Bronchial epithelial cell (primary cell): ENCODE data around the gene MYO1A. TPM values are rescaled to one million over a fixed set of nuclear protein-coding genes. Genes with fewer than 3 reads are reported as not detected.

ENCODE experiments used
- DNase-seq: peaks from one replicate; pipeline ENCODE4 v3.0.0-alpha.2; 2010; ENCODE audit warnings: low read depth
- FAIRE-seq: peaks from 2 replicates; lab custom pipeline; 2011; peaks lifted over from hg19 to GRCh38; lab: Jason Lieb, UNC
- H3K27me3 ChIP-seq: 2 replicates; pipeline ENCODE4 v1.5.1; 2011; ENCODE audit warnings: low read length; ENCODE audit not compliant: control insufficient read depth, insufficient read depth
- H3K36me3 ChIP-seq: 2 replicates; pipeline ENCODE4 v1.5.1; 2011; ENCODE audit warnings: low read length; ENCODE audit not compliant: control insufficient read depth, insufficient read depth
- H3K4me3 ChIP-seq: 2 replicates; pipeline ENCODE4 v1.5.1; 2011; ENCODE audit warnings: mild to moderate bottlenecking, low read depth, low read length, control low read depth
- total RNA-seq: library from RNA; depleted of rRNA; stranded (reverse); fragments of >200 nt; gene quantifications from 2 replicates; pipeline ENCODE4 v1.2.1, GENCODE V29; 2014
- TF ChIP-seq, protein P1 (sequence below): IDR thresholded peaks from 2 replicates; pipeline ENCODE4 v1.5.1; 2011; ENCODE audit warnings: mild to moderate bottlenecking, moderate library complexity, low read length, control low read depth, inconsistent platforms; ENCODE audit not compliant: insufficient read depth, severe bottlenecking

The MYO1A gene
- total RNA-seq, 1 donor from 2014 or later = under 0.01 TPM

DNA sequence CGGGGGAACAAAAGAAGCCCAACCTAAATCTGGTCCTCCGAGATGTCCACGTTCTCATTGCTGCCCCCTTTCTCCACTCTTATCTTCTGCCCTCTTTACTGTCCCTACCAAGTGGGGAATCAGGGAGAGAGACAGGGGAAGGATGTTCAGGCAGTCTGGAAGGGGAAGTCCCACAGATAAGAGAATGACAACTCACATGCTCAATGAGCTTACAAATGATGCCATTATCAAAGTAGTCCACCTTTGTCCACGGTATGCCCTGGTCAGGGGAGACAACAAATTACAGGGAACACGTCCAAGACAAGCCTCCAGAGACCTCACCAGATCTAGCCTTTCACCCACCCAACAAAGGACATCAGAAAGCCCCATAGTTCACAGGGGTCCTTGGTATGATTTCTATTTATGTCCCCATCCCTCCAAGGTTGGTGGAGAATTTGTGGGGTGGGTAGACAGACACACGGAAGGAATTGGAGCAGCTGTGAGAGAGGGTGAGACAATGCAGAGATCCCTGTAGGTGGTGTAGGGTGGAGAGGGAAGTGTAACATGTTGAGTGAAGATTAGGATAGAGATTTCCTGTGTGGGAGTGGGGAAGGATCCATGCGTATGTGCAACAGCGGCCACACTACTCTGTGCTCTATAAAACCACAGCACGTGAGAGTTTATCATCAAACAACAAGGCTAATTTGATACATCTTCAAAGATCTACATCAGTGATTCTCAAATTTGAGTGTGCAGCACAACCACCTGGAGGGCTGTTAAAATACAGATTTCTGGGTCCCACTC is 10.7 kb downstream of the MYO1A start:
- peak; percentile 18 for FAIRE-seq

DNA sequence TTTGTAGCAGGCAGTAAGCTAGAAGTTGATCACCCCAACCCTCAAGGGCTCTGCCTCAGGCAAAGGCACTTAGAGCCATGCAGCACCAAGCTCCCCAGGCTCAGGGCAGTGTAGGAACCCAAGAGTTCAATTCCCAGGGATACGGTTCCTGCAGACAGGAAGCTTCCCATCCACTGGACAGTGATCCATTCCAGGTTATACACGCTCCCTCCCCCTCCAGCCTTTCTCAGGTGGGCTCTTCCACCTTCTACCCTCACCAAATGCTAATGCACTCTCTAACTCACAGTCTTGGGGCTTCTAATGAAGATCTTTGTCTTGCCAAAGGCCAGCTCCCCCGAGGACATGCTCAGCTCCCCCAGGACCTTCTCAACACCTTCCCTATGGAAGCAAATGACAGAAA is 12.7 kb downstream of the MYO1A start:
- no peak overlapping the region for H3K4me3 ChIP-seq
- no peak for DNase-seq
- TF ChIP-seq, protein P1, sequence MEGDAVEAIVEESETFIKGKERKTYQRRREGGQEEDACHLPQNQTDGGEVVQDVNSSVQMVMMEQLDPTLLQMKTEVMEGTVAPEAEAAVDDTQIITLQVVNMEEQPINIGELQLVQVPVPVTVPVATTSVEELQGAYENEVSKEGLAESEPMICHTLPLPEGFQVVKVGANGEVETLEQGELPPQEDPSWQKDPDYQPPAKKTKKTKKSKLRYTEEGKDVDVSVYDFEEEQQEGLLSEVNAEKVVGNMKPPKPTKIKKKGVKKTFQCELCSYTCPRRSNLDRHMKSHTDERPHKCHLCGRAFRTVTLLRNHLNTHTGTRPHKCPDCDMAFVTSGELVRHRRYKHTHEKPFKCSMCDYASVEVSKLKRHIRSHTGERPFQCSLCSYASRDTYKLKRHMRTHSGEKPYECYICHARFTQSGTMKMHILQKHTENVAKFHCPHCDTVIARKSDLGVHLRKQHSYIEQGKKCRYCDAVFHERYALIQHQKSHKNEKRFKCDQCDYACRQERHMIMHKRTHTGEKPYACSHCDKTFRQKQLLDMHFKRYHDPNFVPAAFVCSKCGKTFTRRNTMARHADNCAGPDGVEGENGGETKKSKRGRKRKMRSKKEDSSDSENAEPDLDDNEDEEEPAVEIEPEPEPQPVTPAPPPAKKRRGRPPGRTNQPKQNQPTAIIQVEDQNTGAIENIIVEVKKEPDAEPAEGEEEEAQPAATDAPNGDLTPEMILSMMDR = no peak
- peaks cover 5% of the 10 kb centered on the region for H3K27me3 ChIP-seq
- FAIRE-seq = no peak
- H3K36me3 ChIP-seq = no peaks in the 10 kb centered on the region

More for the DNA sequence above, 10.7 kb downstream of the MYO1A start:
- DNase-seq = no peak
- TF ChIP-seq, protein P1 = no peak
- Histone ChIP-seq H3K27me3 (peaks cover 5% of the 10 kb centered on the region), H3K4me3 (no peak overlapping the region), H3K36me3 (no peaks in the 10 kb centered on the region)

DNA sequence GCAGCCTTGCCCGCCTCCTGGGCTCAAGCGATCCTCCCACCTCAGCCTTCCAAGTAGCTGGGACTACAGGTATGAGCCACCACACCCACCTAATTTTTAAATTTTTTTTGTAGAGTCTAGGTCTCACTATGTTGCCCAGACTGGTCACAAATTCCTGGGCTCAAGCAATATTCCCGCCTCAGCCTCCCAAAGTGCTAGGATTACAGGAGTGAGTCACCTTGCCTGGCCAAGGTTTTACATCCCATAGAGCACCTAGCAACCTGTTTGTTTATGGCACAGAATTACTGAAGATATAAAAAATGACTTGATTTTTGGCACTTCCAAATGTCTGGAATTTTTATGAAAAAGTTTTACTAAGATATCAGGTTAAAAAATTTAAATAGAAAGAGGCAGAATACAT is 16.5 kb downstream of the MYO1A start:
- Histone ChIP-seq H3K27me3 (no peaks in the 10 kb centered on the region), H3K4me3 (no peak overlapping the region), H3K36me3 (no peaks in the 10 kb centered on the region)
- DNase-seq = peak; percentile 89
- TF ChIP-seq, protein P1 = no peak
- no peak for FAIRE-seq

DNA sequence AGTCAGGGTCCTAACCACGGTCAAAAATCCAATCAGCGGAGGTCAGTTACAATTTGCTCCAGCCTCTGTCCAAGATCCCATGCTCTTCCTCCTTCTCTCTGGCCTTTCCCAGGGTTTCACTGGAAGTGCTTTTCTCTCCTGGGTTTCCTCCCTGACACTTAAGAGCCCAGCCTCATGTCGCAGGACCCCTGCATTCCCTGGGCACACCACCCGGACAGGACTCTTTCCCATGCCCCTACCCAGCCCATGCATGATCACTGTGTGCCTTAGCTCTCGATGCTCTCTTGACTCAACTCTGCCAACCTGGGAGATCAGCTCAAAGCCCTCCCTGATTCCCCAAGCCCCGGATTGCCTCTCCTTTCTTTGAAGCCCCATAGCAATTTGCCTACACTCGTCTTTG is 18.1 kb downstream of the MYO1A start:
- Histone ChIP-seq H3K27me3 (no peaks in the 10 kb centered on the region), H3K4me3 (no peak overlapping the region), H3K36me3 (no peaks in the 10 kb centered on the region)
- TF ChIP-seq, protein P1 = no peak
- DNase-seq (no peak), FAIRE-seq (no peak)

DNA sequence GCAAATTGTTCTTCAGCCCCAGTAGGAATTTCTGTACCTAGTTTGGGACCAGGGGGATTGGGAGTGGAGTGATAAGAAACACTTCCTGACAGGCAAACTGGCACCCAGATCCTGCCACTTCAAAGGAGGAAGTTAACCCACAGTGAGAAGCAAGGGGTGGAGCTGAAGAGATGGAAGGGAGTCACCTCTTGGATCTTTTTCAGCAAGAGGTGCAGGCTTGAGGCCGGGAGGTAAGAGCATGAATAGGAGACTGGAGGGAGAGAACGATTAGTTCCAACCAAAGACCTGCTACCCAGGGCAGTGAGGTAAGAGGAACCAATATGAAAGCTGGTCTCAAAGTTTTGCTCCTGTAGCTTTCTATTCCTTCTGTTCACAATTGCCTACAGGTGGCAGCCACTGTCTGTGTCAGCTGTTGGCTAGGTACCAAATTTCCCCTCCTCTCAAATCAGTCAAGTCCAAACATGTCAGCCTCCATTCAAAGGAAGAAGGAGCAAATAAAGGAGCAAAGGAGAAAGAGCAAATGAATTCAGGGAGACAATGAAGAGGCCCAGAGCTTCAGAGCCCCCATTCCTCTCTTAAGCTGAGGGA is 18.7 kb downstream of the MYO1A start:
- H3K36me3 ChIP-seq = no peaks in the 10 kb centered on the region
- no peak overlapping the region for H3K4me3 ChIP-seq
- no peaks in the 10 kb centered on the region for H3K27me3 ChIP-seq
- DNase-seq (peak; percentile 92), FAIRE-seq (peak; percentile 58)
- TF ChIP-seq, protein P1 = peak; percentile 18

DNA sequence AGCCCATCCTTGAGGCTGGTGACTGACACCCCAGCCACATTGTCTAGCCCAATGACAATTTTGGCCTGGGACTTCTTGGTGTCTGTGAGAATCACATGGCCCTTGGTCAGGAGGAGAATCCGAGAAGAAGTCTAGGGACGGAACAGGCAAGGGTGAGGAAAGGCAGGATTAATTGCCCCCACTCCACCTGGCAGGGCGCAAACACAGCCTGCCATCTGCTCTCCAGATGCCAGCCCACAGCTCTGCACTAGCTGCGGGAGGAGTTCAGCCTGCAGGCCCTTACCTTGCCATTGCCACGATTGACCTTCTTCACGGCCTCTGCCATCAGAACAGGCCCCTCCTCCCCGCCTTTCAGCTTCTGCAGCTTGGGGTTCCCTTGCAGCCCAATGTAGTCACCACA is 20.5 kb downstream of the MYO1A start:
- peaks cover 2% of the 10 kb centered on the region for H3K27me3 ChIP-seq
- H3K4me3 ChIP-seq = no peak overlapping the region
- TF ChIP-seq, protein P1 = no peak
- FAIRE-seq (peak; percentile 7), DNase-seq (no peak)
- no peaks in the 10 kb centered on the region for H3K36me3 ChIP-seq
